HEK293 (cell line): ENCODE results near the gene XCL2.
A peak's percentile ranks its signal among the peaks of the same experiment; 100 is the strongest.
"Not testable (repeated sequence)": the region's sequence is repeated elsewhere in the genome, so short reads cannot be mapped to it uniquely, and the experiment has no call there.

Experiments
- CTCF ChIA-PET: fragments of 350-600 bp; formaldehyde crosslinking; extraction: SDS; loops from one replicate; lab custom pipeline; 2021; ENCODE audit warnings: antibody characterized with exemption; lab: Yijun Ruan, JAX
- POLR2A ChIA-PET: fragments of 300-600 bp; formaldehyde crosslinking; extraction: SDS; loops from one replicate; lab custom pipeline; 2020; ENCODE audit warnings: antibody characterized with exemption, inconsistent platforms; lab: Yijun Ruan, JAX
- H3K27ac ChIP-seq: fragments of 200-500 bp; sonication (Bioruptor generic); 2 replicates; pipeline ENCODE4 v1.5.1; 2014; ENCODE audit warnings: low read depth, low read length, control low read depth, inconsistent platforms; ENCODE audit errors: extremely low read depth
- H3K36me3 ChIP-seq, 2 experiments: fragments of 200-500 bp in 1 of 2; sonication (Bioruptor generic) in 1 of 2; 1 replicate in 1 of 2; 2 replicates in 1 of 2; pipeline ENCODE4 v1.5.1; 2014 to 2017; ENCODE audit warnings: inconsistent platforms in 2 of 2, low read length in 2 of 2; ENCODE audit not compliant: control insufficient read depth in 2 of 2, insufficient read depth in 1 of 2
- H3K4me1 ChIP-seq: fragments of 200-500 bp; sonication (Bioruptor generic); 2 replicates; pipeline ENCODE4 v1.5.1; 2014; ENCODE audit warnings: mild to moderate bottlenecking, low read length, inconsistent platforms; ENCODE audit not compliant: control insufficient read depth, insufficient read depth
- H3K4me3 ChIP-seq: 2 replicates; pipeline ENCODE4 v1.5.1; 2011; ENCODE audit warnings: low read depth, mild to moderate bottlenecking, control low read depth, low read length, moderate library complexity
- H3K9me3 ChIP-seq: fragments of 200-500 bp; sonication (Bioruptor generic); 2 replicates; pipeline ENCODE4 v1.5.1; 2014; ENCODE audit warnings: low read depth, low read length, inconsistent platforms; ENCODE audit not compliant: control insufficient read depth, insufficient read depth
- SCRT1 ChIP-seq: fragments of 450-650 bp; formaldehyde crosslinking; IDR thresholded peaks from 2 replicates; pipeline ENCODE4 v1.5.1; 2016; ENCODE audit warnings: missing biosample characterization, missing genetic modification characterization, borderline replicate concordance
- TRIM28 ChIP-seq: IDR thresholded peaks from 2 replicates; pipeline ENCODE4 v1.6.1; 2011; ENCODE audit warnings: low read length, control low read depth, borderline replicate concordance
- ZNF148 ChIP-seq: fragments of 450-650 bp; formaldehyde crosslinking; IDR thresholded peaks from 2 replicates; pipeline ENCODE4 v1.5.0; 2017; ENCODE audit warnings: missing biosample characterization, missing genetic modification characterization, borderline replicate concordance
- ZNF488 ChIP-seq: fragments of 450-650 bp; formaldehyde crosslinking; IDR thresholded peaks from 2 replicates; pipeline ENCODE4 v1.5.1; 2016; ENCODE audit warnings: missing biosample characterization, missing genetic modification characterization
- ZNF510 ChIP-seq: fragments of 450-650 bp; formaldehyde crosslinking; IDR thresholded peaks from 2 replicates; pipeline ENCODE4 v1.5.1; 2018; ENCODE audit warnings: mild to moderate bottlenecking, missing genetic modification characterization, missing biosample characterization; ENCODE audit not compliant: insufficient replicate concordance

The XCL2 gene

DNA sequence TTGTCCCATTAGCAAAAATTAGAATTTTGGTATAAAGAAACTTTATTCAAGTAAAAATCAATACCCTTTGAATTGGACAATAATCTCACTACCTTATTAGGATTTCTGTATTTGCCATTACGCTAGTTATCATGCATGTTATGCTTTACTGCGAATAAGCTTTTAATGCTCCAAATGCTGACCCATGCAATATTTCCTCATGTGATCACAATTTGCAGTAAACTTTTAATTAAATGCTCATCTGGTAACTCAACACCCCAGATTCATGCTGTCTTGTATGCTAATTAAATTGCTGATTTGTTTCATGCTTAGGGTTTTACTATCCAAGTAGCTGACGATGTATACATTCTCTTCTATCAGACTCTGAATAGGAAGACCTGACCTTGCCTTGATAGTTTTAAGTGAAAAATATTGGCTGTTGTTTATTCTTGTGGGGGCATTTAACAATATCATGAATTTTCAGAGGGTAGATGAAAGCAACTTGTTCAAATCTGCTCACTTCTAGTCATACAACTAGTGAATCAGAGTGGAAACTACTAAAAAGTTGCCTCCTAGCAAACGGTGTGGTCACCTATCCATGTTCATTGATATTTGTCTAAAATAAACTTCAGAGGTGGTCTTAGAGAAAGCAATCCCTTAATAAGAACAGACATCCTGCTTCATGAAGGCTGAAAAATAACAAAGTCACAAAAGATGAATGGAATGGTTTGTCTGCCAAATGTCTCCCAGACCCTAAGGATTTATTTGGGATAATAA lies 38.2 kb upstream of the XCL2 start:
- Histone ChIP-seq H3K27ac (no peak overlapping the region), H3K4me1 (peaks cover 3% of the 10 kb centered on the region; the same call in 1 of the 2 replicates), H3K4me3 (no peak overlapping the region), H3K36me3 (no peaks in the 10 kb centered on the region), H3K9me3 (no peaks in the 10 kb centered on the region)
- ChIA-PET CTCF (interaction anchor here (0.7 kb wide), 1 partner anchor 484 kb away, joined by 3 read pairs; no protein-coding TSS in a partner anchor), POLR2A (no interaction called here)
- TF ChIP-seq ZNF488 (tag by site-specific recombination) (no peak), ZNF148 (tag by site-specific recombination) (no peak), SCRT1 (tag by site-specific recombination) (no peak), ZNF510 (peak; percentile 97), TRIM28 (no peak)

GRCh38 chr1:168580991-168581390 lies 37.2 kb upstream of the XCL2 start:
- H3K36me3 ChIP-seq, H3K4me1 ChIP-seq, POLR2A ChIA-PET, H3K9me3 ChIP-seq, H3K27ac ChIP-seq, H3K4me3 ChIP-seq, CTCF ChIA-PET: not testable (repeated sequence)

DNA sequence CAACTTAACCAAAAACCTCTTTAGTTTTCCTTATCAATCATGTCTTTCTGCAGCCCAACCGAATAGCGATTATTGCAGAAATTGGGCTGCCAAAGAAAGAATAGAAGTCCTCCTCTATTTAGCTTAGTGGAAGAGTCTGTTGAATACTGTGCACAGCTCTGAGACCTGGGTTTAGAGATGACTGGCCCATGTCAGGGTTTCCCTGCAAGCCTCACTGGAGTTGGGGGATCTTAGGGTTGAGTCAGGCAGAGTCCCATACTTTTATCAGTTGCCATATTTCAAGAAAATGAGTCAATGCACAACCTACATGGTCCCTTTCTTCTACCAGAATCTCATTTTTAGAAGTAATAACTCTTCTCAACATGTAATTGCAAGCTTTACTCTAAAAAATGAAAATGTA lies 36.5 kb upstream of the XCL2 start:
- CTCF ChIA-PET = interaction anchor here (2.6 kb wide), 1 partner anchor 238 kb away, joined by 8 read pairs; no protein-coding TSS in a partner anchor
- H3K4me3 ChIP-seq, POLR2A ChIA-PET, H3K27ac ChIP-seq, H3K36me3 ChIP-seq, H3K9me3 ChIP-seq, H3K4me1 ChIP-seq: not testable (repeated sequence)

GRCh38 chr1:168578531-168579185 lies 34.9 kb upstream of the XCL2 start:
- H3K27ac ChIP-seq, H3K36me3 ChIP-seq, H3K4me1 ChIP-seq, POLR2A ChIA-PET, H3K9me3 ChIP-seq, H3K4me3 ChIP-seq: not testable (repeated sequence)
- CTCF ChIA-PET = interaction anchor here (1.6 to 2.7 kb wide), 3 partner anchors 10 to 236 kb away, joined by 4 to 13 read pairs (median 8); no protein-coding TSS in a partner anchor

GRCh38 chr1:168576245-168576688 lies 32.5 kb upstream of the XCL2 start, which contains the start of gene XCL1:
Gene XCL1 (plus strand): TSS chr1:168576605. CDS start chr1:168576638, 33 bp downstream.
- POLR2A ChIA-PET, H3K9me3 ChIP-seq, H3K4me3 ChIP-seq, H3K36me3 ChIP-seq, H3K4me1 ChIP-seq, CTCF ChIA-PET, H3K27ac ChIP-seq: not testable (repeated sequence)
